Glutamatergic neuron (in vitro differentiated cells): ENCODE results near the gene ING3. TPM values are rescaled to one million over a fixed set of nuclear protein-coding genes. Genes with fewer than 3 reads are reported as not detected.

Experiments
- DNase-seq: peaks from one replicate; pipeline ENCODE4 v3.0.0; 2022
- H3K27ac Mint-ChIP-seq: one replicate; pipeline ENCODE4 v1.8.0; 2020; ENCODE audit warnings: mild to moderate bottlenecking, mixed read lengths, inconsistent platforms; ENCODE audit not compliant: unreplicated experiment
- H3K27me3 Mint-ChIP-seq: one replicate; pipeline ENCODE4 v1.8.0; 2020; ENCODE audit warnings: mild to moderate bottlenecking, moderate library complexity, mixed read lengths, inconsistent platforms; ENCODE audit not compliant: unreplicated experiment
- H3K36me3 Mint-ChIP-seq: one replicate; pipeline ENCODE4 v1.8.0; 2020; ENCODE audit warnings: mild to moderate bottlenecking, mixed read lengths, inconsistent platforms; ENCODE audit not compliant: unreplicated experiment
- H3K4me1 Mint-ChIP-seq: one replicate; pipeline ENCODE4 v1.8.0; 2020; ENCODE audit warnings: mild to moderate bottlenecking, low read depth, mixed read lengths, inconsistent platforms; ENCODE audit not compliant: unreplicated experiment
- H3K4me3 Mint-ChIP-seq: one replicate; pipeline ENCODE4 v1.8.0; 2020; ENCODE audit warnings: mild to moderate bottlenecking, mixed read lengths, inconsistent platforms; ENCODE audit not compliant: unreplicated experiment
- H3K9me3 Mint-ChIP-seq: one replicate; pipeline ENCODE4 v1.8.0; 2020; ENCODE audit warnings: mild to moderate bottlenecking, moderate library complexity, mixed read lengths, inconsistent platforms; ENCODE audit not compliant: unreplicated experiment
- CTCF ChIP-seq: fragments of 200-600 bp; sonication (generic); IDR thresholded peaks from one replicate; pipeline ENCODE4 v1.5.0; 2021; ENCODE audit not compliant: partially characterized antibody, unreplicated experiment
- total RNA-seq: library from RNA; stranded (reverse); fragmentation: NEBNext Ultra II Directional; extraction: Animal tissue kit (Norgen Biotek cat#: 25700); gene quantifications from one replicate; pipeline ENCODE4 v1.2.1, GENCODE V29; 2021; ENCODE audit not compliant: unreplicated experiment

Gene ING3
- total RNA-seq, 1 donor from 2014 or later = 14.9 TPM

- H3K27ac Mint-ChIP-seq = no peak overlapping the region
- no peak for DNase-seq
- no peaks in the 10 kb centered on the region for H3K36me3 Mint-ChIP-seq
- TF ChIP-seq CTCF = no peak
- H3K4me3 Mint-ChIP-seq = no peak overlapping the region
- peaks cover 11% of the 10 kb centered on the region for H3K4me1 Mint-ChIP-seq
- H3K27me3 Mint-ChIP-seq = no peaks in the 10 kb centered on the region
- H3K9me3 Mint-ChIP-seq = no peaks in the 10 kb centered on the region
Observed at GRCh38 chr7:120941064-120941463, 9.5 kb upstream of the ING3 start.

- no peaks in the 10 kb centered on the region for H3K27me3 Mint-ChIP-seq
- peak overlapping the region; percentile 25 for H3K27ac Mint-ChIP-seq
Observed at GRCh38 chr7:120941856-120942255, 8.7 kb upstream of the ING3 start.

GRCh38 chr7:120942861-120943260, 7.7 kb upstream of the ING3 start:
- DNase-seq = no peak
- H3K27ac Mint-ChIP-seq = no peak overlapping the region
- H3K9me3 Mint-ChIP-seq = no peaks in the 10 kb centered on the region
- H3K4me1 Mint-ChIP-seq = peaks cover 11% of the 10 kb centered on the region
- no peak for TF ChIP-seq CTCF
- H3K27me3 Mint-ChIP-seq = no peaks in the 10 kb centered on the region
- H3K36me3 Mint-ChIP-seq = no peaks in the 10 kb centered on the region
- H3K4me3 Mint-ChIP-seq = no peak overlapping the region

More at GRCh38 chr7:120941856-120942255, 8.7 kb upstream of the ING3 start:
- H3K4me3 Mint-ChIP-seq = no peak overlapping the region
- no peak for DNase-seq
- TF ChIP-seq CTCF = no peak
- no peaks in the 10 kb centered on the region for H3K9me3 Mint-ChIP-seq
- H3K4me1 Mint-ChIP-seq = peaks cover 11% of the 10 kb centered on the region
- no peaks in the 10 kb centered on the region for H3K36me3 Mint-ChIP-seq

GRCh38 chr7:120944826-120945562, 5.6 kb upstream of the ING3 start:
- no peaks in the 10 kb centered on the region for H3K27me3 Mint-ChIP-seq
- TF ChIP-seq CTCF = no peak
- no peaks in the 10 kb centered on the region for H3K36me3 Mint-ChIP-seq
- no peak for DNase-seq
- no peaks in the 10 kb centered on the region for H3K9me3 Mint-ChIP-seq
- H3K27ac Mint-ChIP-seq = no peak overlapping the region
- peaks cover 11% of the 10 kb centered on the region for H3K4me1 Mint-ChIP-seq
- H3K4me3 Mint-ChIP-seq = no peak overlapping the region

- Mint-ChIP-seq H3K27me3 (peaks cover 3% of the 10 kb centered on the region), H3K4me1 (peaks cover 3% of the 10 kb centered on the region), H3K27ac (no peak overlapping the region), H3K4me3 (no peak overlapping the region), H3K9me3 (peaks cover 6% of the 10 kb centered on the region), H3K36me3 (no peaks in the 10 kb centered on the region)
- DNase-seq = no peak
- TF ChIP-seq CTCF = no peak
Observed at GRCh38 chr7:120947980-120948379, 2.6 kb upstream of the ING3 start.
